GM08714 (cell line): ENCODE results near the gene CDPF1.

Experiments
- H3K4me3 ChIP-seq: fragments of 200-500 bp; sonication (Bioruptor generic); 2 replicates; pipeline ENCODE4 v1.5.1; 2014; ENCODE audit warnings: mild to moderate bottlenecking, low read length, inconsistent platforms
- ZNF274 ChIP-seq: IDR thresholded peaks from 2 replicates; pipeline ENCODE4 v1.6.1; 2012; ENCODE audit warnings: mild to moderate bottlenecking, low read depth, low read length

Gene CDPF1

GRCh38 chr22:46250035-46250782 is at the start of gene CDPF1:
TSS of gene CDPF1 (minus strand) at chr22:46250293. CDS start at chr22:46248284, 2,009 bp downstream.
- no peak for TF ChIP-seq ZNF274
- H3K4me3 ChIP-seq, result peak within 1 kb of the TSS; percentile 71

DNA sequence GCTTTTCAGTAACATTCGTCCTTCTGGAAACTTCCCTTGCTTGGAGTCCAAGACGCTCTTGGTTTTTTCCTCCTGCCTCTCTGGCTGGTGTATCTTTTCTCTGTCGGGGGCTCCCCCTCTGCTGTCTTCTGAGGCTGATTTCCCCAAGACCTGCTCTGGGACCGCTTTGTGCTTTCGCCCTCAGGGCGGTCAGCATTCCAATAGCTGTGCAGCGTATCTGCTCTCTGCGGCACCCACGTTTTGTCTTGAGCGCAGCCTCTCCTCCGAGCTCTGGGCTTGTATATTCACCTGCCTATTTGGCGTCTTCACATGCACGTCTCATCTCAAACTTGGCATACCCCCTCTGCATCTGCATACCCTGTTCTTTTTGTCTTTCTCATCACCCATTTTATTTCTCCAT is 49.0 kb upstream of the CDPF1 start:
- no peak overlapping the region for H3K4me3 ChIP-seq
- no peak for TF ChIP-seq ZNF274

- peak overlapping the region; percentile 76 for H3K4me3 ChIP-seq
- TF ChIP-seq ZNF274, result no peak
Observed at GRCh38 chr22:46297151-46297812, 47.2 kb upstream of the CDPF1 start.

DNA sequence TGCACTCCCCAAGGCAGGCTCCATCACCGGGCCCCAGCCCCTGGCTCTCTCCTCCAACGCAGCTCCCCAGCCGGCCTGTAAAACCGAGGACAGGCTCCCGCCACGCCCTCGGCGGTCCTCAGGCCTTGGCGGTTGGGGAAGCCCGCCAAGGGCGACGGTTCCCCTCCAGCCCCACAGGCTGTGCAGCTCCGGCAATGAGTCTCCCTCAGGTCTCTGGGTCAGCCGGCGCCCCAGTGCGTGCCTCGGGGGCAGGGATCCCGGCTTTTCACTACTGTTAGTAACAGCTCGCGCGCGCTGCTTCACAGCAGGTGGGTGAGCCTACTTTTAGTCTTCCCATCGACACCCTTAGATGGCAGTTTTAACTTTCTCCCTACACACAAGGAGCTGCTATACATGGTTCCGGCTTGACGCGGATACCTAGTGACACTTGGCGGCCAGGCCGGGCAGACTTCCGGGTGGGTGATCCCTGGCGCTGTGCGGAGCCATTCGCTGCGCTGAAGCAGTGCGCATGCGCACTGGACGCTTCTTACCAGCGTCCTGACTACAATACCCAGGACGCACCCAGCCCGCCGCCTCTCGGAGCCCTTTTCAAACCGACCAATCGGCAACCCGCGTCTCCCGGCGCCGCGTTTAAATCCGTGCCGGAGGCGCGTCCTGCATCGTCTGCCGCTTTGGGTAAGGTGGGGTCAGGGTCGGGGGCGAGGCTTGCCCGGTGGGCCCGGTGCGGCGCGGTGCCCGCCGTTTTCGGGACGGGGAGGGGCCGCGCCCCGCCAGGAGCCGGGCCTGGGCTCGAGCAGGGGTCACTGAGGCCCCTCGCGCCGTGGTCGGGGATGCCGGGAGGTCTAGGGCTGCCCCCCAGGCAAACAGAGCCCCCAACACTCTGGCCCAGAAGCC is 46.4 kb upstream of the CDPF1 start, which contains the start of gene GTSE1:
Gene GTSE1 (plus strand): TSS at position 614 of the 894 bp plus-strand sequence. CDS start 531 bp downstream, outside the sequence.
- H3K4me3 ChIP-seq, result peak within 1 kb of the TSS; percentile 76
- no peak for TF ChIP-seq ZNF274

DNA sequence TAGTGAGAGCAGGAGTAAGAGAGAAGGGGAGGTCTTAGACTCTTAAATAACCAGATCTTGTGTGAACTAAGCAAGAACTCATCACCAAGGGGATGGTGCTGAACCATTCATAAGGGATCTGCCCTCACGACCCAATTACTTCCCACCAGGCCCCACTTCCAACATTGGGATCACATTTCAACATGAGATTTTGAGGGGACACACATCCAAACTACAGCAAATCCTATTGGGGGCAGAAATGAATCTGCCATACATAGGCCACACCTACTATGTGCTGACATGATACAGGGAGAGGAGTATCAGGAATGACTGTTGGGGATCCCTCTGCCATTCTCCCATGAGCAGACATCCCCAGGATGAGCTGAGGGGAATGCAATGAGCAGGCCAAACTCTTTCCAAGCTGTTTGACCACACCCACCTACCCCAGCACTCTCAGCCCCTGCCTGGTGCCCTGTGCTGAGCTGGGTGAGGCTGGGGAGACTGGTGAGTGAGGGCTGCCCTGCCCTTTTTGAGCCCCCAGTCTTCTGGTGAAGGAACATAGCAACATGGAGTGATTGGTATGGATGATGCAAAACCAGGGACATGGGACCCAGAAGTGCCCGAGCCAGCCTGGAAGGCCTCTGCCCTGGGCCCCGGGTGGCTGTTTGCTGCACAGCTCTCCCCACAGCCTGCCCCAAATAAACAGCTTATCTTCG is 45.3 kb upstream of the CDPF1 start:
- peak overlapping the region; percentile 58 for H3K4me3 ChIP-seq
- no peak for TF ChIP-seq ZNF274

DNA sequence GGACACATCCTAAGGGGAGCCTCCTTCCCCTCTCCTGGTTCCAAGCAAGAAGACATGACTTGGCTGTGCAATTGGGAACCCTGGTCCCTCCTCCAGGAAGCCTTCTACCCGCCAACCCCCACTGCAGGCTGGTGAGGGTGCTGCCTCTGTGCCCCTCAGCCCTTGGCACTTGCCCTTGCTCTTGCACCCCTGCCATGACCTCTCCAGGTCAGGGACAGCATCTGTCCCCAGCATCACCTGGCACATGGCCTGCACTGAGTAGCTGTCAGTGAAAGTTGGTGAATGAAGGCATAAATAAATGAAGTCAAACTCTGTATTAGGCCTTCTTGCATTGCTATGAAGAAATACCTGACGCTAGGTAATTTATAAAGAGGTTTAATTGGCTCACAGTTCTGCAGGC is 44.7 kb upstream of the CDPF1 start:
- TF ChIP-seq ZNF274, result no peak
- no peak overlapping the region for H3K4me3 ChIP-seq

- H3K4me3 ChIP-seq, result no peak overlapping the region
Observed at GRCh38 chr22:46293577-46294260, 43.6 kb upstream of the CDPF1 start.

DNA sequence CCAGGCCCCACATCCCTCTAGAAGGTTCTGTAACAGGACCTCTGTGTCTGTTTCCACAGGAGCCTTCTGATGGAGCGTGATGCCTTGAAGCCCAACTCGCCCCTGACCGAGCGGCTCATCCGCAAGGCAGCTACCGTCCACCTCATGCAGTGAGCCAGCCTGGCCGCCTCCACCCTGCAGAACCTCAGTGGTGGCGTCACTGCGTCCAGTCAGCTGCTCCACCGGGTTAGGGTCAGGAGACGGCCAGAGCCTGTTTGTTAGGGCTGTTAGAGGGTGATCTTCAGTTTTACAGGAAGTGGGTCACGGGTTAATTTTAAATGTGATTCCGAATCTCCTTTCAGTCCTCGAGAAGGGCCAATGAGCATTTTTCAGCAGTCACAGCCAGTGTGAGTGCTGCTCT is 42.6 kb upstream of the CDPF1 start:
- no peak overlapping the region for H3K4me3 ChIP-seq

More at GRCh38 chr22:46293577-46294260, 43.6 kb upstream of the CDPF1 start:
- no peak for TF ChIP-seq ZNF274

DNA sequence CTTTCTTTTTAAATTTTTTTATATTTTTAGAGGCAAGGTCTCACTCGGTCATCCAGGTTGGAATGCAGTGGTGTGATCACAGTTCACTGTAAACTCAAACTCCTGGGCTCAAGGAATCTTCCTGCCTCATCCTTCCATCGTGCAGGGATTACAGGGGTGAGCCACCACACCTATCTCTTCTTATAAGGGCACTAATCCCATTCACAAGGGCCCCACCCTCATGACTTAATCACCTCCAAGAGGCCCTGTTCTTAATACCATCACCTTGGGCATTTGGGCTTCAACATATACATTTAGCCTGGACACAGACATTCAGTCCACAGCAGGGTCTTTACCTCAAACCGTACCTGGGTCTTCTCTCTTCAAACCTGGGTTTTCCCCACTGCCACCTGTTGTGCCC is 42.1 kb upstream of the CDPF1 start:
- H3K4me3 ChIP-seq, result no peak overlapping the region
- no peak for TF ChIP-seq ZNF274

More for the DNA sequence above, 42.6 kb upstream of the CDPF1 start:
- TF ChIP-seq ZNF274, result no peak

- no peak for TF ChIP-seq ZNF274
- no peak overlapping the region for H3K4me3 ChIP-seq
Observed at GRCh38 chr22:46290843-46291785, 41.0 kb upstream of the CDPF1 start.

- no peak for TF ChIP-seq ZNF274
- no peak overlapping the region for H3K4me3 ChIP-seq
Observed at GRCh38 chr22:46290121-46290842, 40.2 kb upstream of the CDPF1 start.
